ENCODE measurements around the gene CARNS1.

Gene CARNS1

GRCh38 chr11:67469508-67469811, 54.0 kb downstream of the CARNS1 start:
- Histone ChIP-seq H3K27ac (replicated peaks) (peak overlapping the region; percentile 72), H3K4me3 (replicated peaks; ENCODE audit: insufficient read depth, low read length) (peak overlapping the region; percentile 65), H3K27me3 (ENCODE audit: insufficient read depth, poor library complexity, severe bottlenecking) (no peaks in the 10 kb centered on the region)
- no peak for TF ChIP-seq CTCF (IDR thresholded peaks at IDR 0.05; ENCODE audit: insufficient read depth, low read length)
- TF ChIP-seq SPI1 (IDR thresholded peaks at IDR 0.05; ENCODE audit: borderline replicate concordance, low read depth): no peak
- TF ChIP-seq GABPA (IDR thresholded peaks at IDR 0.05; ENCODE audit: low read depth): no peak
- TF ChIP-seq REST (IDR thresholded peaks at IDR 0.05; ENCODE audit: insufficient replicate concordance, low read depth): no peak
- no peak for TF ChIP-seq POLR2AphosphoS5 (IDR thresholded peaks at IDR 0.05; ENCODE audit: low read depth)
- DNase-seq (ENCODE audit: low read depth in 1 of 2, low spot score in 1 of 2): no peak

- TF ChIP-seq GABPA (IDR thresholded peaks at IDR 0.05; ENCODE audit: low read depth): no peak
- TF ChIP-seq REST (IDR thresholded peaks at IDR 0.05; ENCODE audit: insufficient replicate concordance, low read depth): no peak
- TF ChIP-seq SPI1 (IDR thresholded peaks at IDR 0.05; ENCODE audit: borderline replicate concordance, low read depth): no peak
- no peak for TF ChIP-seq POLR2AphosphoS5 (IDR thresholded peaks at IDR 0.05; ENCODE audit: low read depth)
- no peak for TF ChIP-seq CTCF (IDR thresholded peaks at IDR 0.05; ENCODE audit: insufficient read depth, low read length)
- H3K27ac ChIP-seq (replicated peaks): no peak overlapping the region
- no peak overlapping the region for H3K4me3 ChIP-seq (replicated peaks; ENCODE audit: insufficient read depth, low read length)
- H3K27me3 ChIP-seq (ENCODE audit: insufficient read depth, poor library complexity, severe bottlenecking): no peaks in the 10 kb centered on the region
- no peak for DNase-seq (ENCODE audit: low read depth in 1 of 2, low spot score in 1 of 2)
Measured at GRCh38 chr11:67470337-67471002, 55.0 kb downstream of the CARNS1 start.

- no peak overlapping the region for H3K27ac ChIP-seq (replicated peaks)
- H3K4me3 ChIP-seq (replicated peaks; ENCODE audit: insufficient read depth, low read length): no peak overlapping the region
- TF ChIP-seq SPI1 (IDR thresholded peaks at IDR 0.05; ENCODE audit: borderline replicate concordance, low read depth) (no peak), CTCF (IDR thresholded peaks at IDR 0.05; ENCODE audit: insufficient read depth, low read length) (no peak), REST (IDR thresholded peaks at IDR 0.05; ENCODE audit: insufficient replicate concordance, low read depth) (no peak), POLR2AphosphoS5 (IDR thresholded peaks at IDR 0.05; ENCODE audit: low read depth) (no peak), GABPA (IDR thresholded peaks at IDR 0.05; ENCODE audit: low read depth) (no peak)
- DNase-seq (ENCODE audit: low read depth in 1 of 2, low spot score in 1 of 2): no peak
- H3K27me3 ChIP-seq (ENCODE audit: insufficient read depth, poor library complexity, severe bottlenecking): no peaks in the 10 kb centered on the region
Measured at GRCh38 chr11:67472882-67473281, 57.4 kb downstream of the CARNS1 start.

Measured in HL-60 (cell line).